Mesendoderm (in vitro differentiated cells): ENCODE measurements around the gene GRAMD2B.
"Not testable (repeated sequence)": the region's sequence is repeated elsewhere in the genome, so short reads cannot be mapped to it uniquely, and the experiment has no call there.

Experiments used
- DNase-seq: peaks from one replicate; pipeline ENCODE4 v3.0.0; 2013
- H2AK5ac ChIP-seq: 2 replicates; pipeline ENCODE4 v1.6.1; 2013; ENCODE audit warnings: low read length, inconsistent platforms
- H2BK120ac ChIP-seq: 2 replicates; pipeline ENCODE4 v1.6.1; 2013; ENCODE audit warnings: low read depth, mild to moderate bottlenecking, low read length, moderate library complexity, mixed read lengths
- H2BK15ac ChIP-seq: replicated peaks from 2 replicates; pipeline ENCODE4 v1.6.1; 2013; ENCODE audit warnings: low read depth, mild to moderate bottlenecking, moderate library complexity
- H2BK5ac ChIP-seq: 2 replicates; pipeline ENCODE4 v1.6.1; 2013; ENCODE audit warnings: low read length, inconsistent platforms
- H3K18ac ChIP-seq: 2 replicates; pipeline ENCODE4 v1.6.1; 2013; ENCODE audit warnings: mild to moderate bottlenecking, low read length, mixed read lengths
- H3K23ac ChIP-seq: one replicate; pipeline ENCODE4 v1.6.1; 2013; ENCODE audit warnings: low read length
- H3K27ac ChIP-seq: 2 replicates; pipeline ENCODE4 v1.5.1; 2013; ENCODE audit warnings: low read depth, mild to moderate bottlenecking, inconsistent platforms, low read length, moderate library complexity
- H3K27me3 ChIP-seq: 2 replicates; pipeline ENCODE4 v1.6.1; 2013; ENCODE audit warnings: low read length, control low read depth, mild to moderate bottlenecking, inconsistent platforms; ENCODE audit not compliant: insufficient read depth, poor library complexity
- H3K36me3 ChIP-seq: 2 replicates; pipeline ENCODE4 v1.6.1; 2013; ENCODE audit warnings: low read length, inconsistent platforms; ENCODE audit not compliant: control insufficient read depth, insufficient read depth
- H3K4ac ChIP-seq: one replicate; pipeline ENCODE4 v1.6.1; 2013; ENCODE audit warnings: low read depth, mild to moderate bottlenecking, low read length, moderate library complexity
- H3K4me1 ChIP-seq: 2 replicates; pipeline ENCODE4 v1.6.1; 2013; ENCODE audit warnings: low read depth, low read length, inconsistent platforms; ENCODE audit not compliant: control insufficient read depth
- H3K4me2 ChIP-seq: 2 replicates; pipeline ENCODE4 v1.6.1; 2013; ENCODE audit warnings: low read length
- H3K4me3 ChIP-seq: 2 replicates; pipeline ENCODE4 v1.5.1; 2013; ENCODE audit warnings: mild to moderate bottlenecking, low read length
- H3K56ac ChIP-seq: one replicate; pipeline ENCODE4 v1.6.1; 2013; ENCODE audit warnings: low read length
- H3K79me1 ChIP-seq: 2 replicates; pipeline ENCODE4 v1.6.1; 2013; ENCODE audit warnings: low read length, inconsistent platforms
- H3K79me2 ChIP-seq: 2 replicates; pipeline ENCODE4 v1.6.1; 2013; ENCODE audit warnings: mild to moderate bottlenecking, low read length; ENCODE audit not compliant: control insufficient read depth, insufficient read depth
- H3K9ac ChIP-seq: 2 replicates; pipeline ENCODE4 v1.6.1; 2013; ENCODE audit warnings: low read length, inconsistent platforms
- H4K5ac ChIP-seq: one replicate; pipeline ENCODE4 v1.6.1; 2013; ENCODE audit warnings: low read length
- H4K8ac ChIP-seq: one replicate; pipeline ENCODE4 v1.6.1; 2013; ENCODE audit warnings: low read depth, mild to moderate bottlenecking, control low read depth, low read length, moderate library complexity
- WGBS: extraction: QIAGEN DNeasy Blood & Tissue Kit; methylation state at CpG from one replicate; pipeline ENCODE4 v1.1.7; 2013; ENCODE audit warnings: low lambda C conversion rate, missing lambda C conversion rate; ENCODE audit not compliant: insufficient coverage; ENCODE audit errors: extremely low coverage; 5-methylcytosine and 5-hydroxymethylcytosine counted together

The GRAMD2B gene

GRCh38 chr5:126469536-126470316 lies 46.5 kb downstream of the GRAMD2B start:
- no peaks in the 10 kb centered on the region for H3K79me1 ChIP-seq
- H3K27me3 ChIP-seq: no peaks in the 10 kb centered on the region
- no peak overlapping the region for H3K27ac ChIP-seq
- H3K79me2 ChIP-seq: no peaks in the 10 kb centered on the region
- no peak overlapping the region for H3K4me3 ChIP-seq
- no peak overlapping the region for H2BK5ac ChIP-seq
- no peak overlapping the region for H2BK15ac ChIP-seq
- no peaks in the 10 kb centered on the region for H3K36me3 ChIP-seq
- no CpG with 5 or more reads among the region's 6 CpGs for WGBS
- H4K5ac ChIP-seq: no peak overlapping the region
- H3K9ac ChIP-seq: no peak overlapping the region
- no peak overlapping the region for H3K4me2 ChIP-seq
- no peak overlapping the region for H3K4ac ChIP-seq
- no peak overlapping the region for H4K8ac ChIP-seq
- no peak overlapping the region for H3K18ac ChIP-seq
- no peak overlapping the region for H2BK120ac ChIP-seq
- no peak overlapping the region for H3K23ac ChIP-seq
- H2AK5ac ChIP-seq: no peak overlapping the region
- H3K56ac ChIP-seq: no peak overlapping the region
- H3K4me1 ChIP-seq: no peaks in the 10 kb centered on the region
- no peak for DNase-seq

- not testable (repeated sequence) for H2AK5ac ChIP-seq, H3K4ac ChIP-seq, H3K56ac ChIP-seq, H2BK15ac ChIP-seq, H2BK5ac ChIP-seq, H3K27ac ChIP-seq, H4K5ac ChIP-seq, H3K27me3 ChIP-seq, H3K9ac ChIP-seq, H3K79me2 ChIP-seq, H3K4me1 ChIP-seq, H2BK120ac ChIP-seq, H3K23ac ChIP-seq, H3K79me1 ChIP-seq, H3K36me3 ChIP-seq, H3K4me3 ChIP-seq, H4K8ac ChIP-seq, H3K4me2 ChIP-seq, H3K18ac ChIP-seq, DNase-seq
- WGBS: no CpG with 5 or more reads among the region's 6 CpGs
Observed at GRCh38 chr5:126470529-126470928, 47.3 kb downstream of the GRAMD2B start.

GRCh38 chr5:126471247-126471646 lies 48.0 kb downstream of the GRAMD2B start:
- Histone ChIP-seq H2AK5ac (no peak overlapping the region), H3K79me2 (no peaks in the 10 kb centered on the region), H3K36me3 (no peaks in the 10 kb centered on the region), H3K9ac (no peak overlapping the region), H4K8ac (no peak overlapping the region), H3K4me1 (no peaks in the 10 kb centered on the region), H3K79me1 (no peaks in the 10 kb centered on the region), H3K27ac (no peak overlapping the region), H3K4me3 (no peak overlapping the region), H2BK120ac (no peak overlapping the region), H3K23ac (no peak overlapping the region), H3K18ac (no peak overlapping the region), H3K4ac (no peak overlapping the region), H2BK5ac (no peak overlapping the region), H3K4me2 (no peak overlapping the region), H3K27me3 (no peaks in the 10 kb centered on the region), H2BK15ac (no peak overlapping the region), H4K5ac (no peak overlapping the region), H3K56ac (no peak overlapping the region)
- no CpG with 5 or more reads among the region's 3 CpGs for WGBS
- DNase-seq: no peak

GRCh38 chr5:126471875-126472537 lies 48.8 kb downstream of the GRAMD2B start:
- Histone ChIP-seq H3K4me1 (no peaks in the 10 kb centered on the region), H4K8ac (no peak overlapping the region), H2BK120ac (no peak overlapping the region), H3K18ac (no peak overlapping the region), H3K79me1 (no peaks in the 10 kb centered on the region), H3K4ac (no peak overlapping the region), H3K23ac (no peak overlapping the region), H2BK5ac (no peak overlapping the region), H3K9ac (no peak overlapping the region), H2BK15ac (no peak overlapping the region), H3K27me3 (no peaks in the 10 kb centered on the region), H3K56ac (no peak overlapping the region), H2AK5ac (no peak overlapping the region), H4K5ac (no peak overlapping the region), H3K4me3 (no peak overlapping the region), H3K79me2 (no peaks in the 10 kb centered on the region), H3K4me2 (no peak overlapping the region), H3K36me3 (no peaks in the 10 kb centered on the region), H3K27ac (no peak overlapping the region)
- WGBS: no CpG with 5 or more reads among the region's 3 CpGs
- no peak for DNase-seq

DNA sequence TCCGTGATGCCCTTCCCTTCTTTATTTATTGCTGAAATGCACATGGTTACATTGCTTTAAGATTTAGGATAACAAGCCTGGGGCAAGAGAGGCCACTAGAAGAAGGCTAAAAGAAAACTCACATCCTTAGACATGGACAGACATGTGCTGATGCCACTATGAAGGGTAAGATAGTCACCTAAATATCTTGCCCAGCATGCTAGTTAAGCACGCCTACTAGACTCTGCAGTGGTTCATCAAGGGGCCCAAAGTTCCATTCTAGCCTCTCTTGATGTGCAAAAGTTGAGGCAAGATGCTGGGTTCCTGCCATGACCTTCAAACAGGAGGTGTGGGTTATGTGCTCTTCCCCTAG lies 49.3 kb downstream of the GRAMD2B start:
- Histone ChIP-seq H4K8ac (no peak overlapping the region), H3K79me1 (no peaks in the 10 kb centered on the region), H2BK120ac (no peak overlapping the region), H3K4me3 (no peak overlapping the region), H3K27ac (no peak overlapping the region), H3K18ac (no peak overlapping the region), H3K4me1 (no peaks in the 10 kb centered on the region), H3K4ac (no peak overlapping the region), H3K56ac (no peak overlapping the region), H3K36me3 (no peaks in the 10 kb centered on the region), H3K79me2 (no peaks in the 10 kb centered on the region), H3K27me3 (no peaks in the 10 kb centered on the region), H3K4me2 (no peak overlapping the region), H2BK5ac (no peak overlapping the region), H2AK5ac (no peak overlapping the region), H3K9ac (no peak overlapping the region), H2BK15ac (no peak overlapping the region), H4K5ac (no peak overlapping the region), H3K23ac (no peak overlapping the region)
- no CpG with 5 or more reads among the region's 2 CpGs for WGBS
- DNase-seq: no peak
